Neural cell (in vitro differentiated cells): ENCODE measurements around the gene PLPP1. TPM values are rescaled to one million over a fixed set of nuclear protein-coding genes. Genes with fewer than 3 reads are reported as not detected.

Experiments used
- H2AFZ ChIP-seq: fragments of 200-600, 300-800 bp; sonication (generic), shearing (Covaris generic); 2 replicates; pipeline ENCODE4 v1.6.0; 2014; ENCODE audit warnings: low read depth, mild to moderate bottlenecking, antibody characterized with exemption, low read length, moderate library complexity
- H3F3A ChIP-seq: fragments of 200-600 bp; shearing (Covaris generic); 2 replicates; pipeline ENCODE4 v1.6.1; 2016; ENCODE audit warnings: mild to moderate bottlenecking, moderate library complexity, mixed read lengths, antibody characterized with exemption, low read length; ENCODE audit not compliant: insufficient read depth, poor library complexity, severe bottlenecking
- H3K27ac ChIP-seq: fragments of 200-600, 300-800 bp; sonication (generic), shearing (Covaris generic); 2 replicates; pipeline ENCODE4 v1.5.1; 2014; ENCODE audit warnings: mild to moderate bottlenecking, low read length, moderate library complexity
- H3K27me3 ChIP-seq: fragments of 300-800, 200-600 bp; sonication (generic), shearing (Covaris generic); 2 replicates; pipeline ENCODE4 v1.6.0; 2014; ENCODE audit warnings: mild to moderate bottlenecking, low read depth, low read length, moderate library complexity; ENCODE audit not compliant: insufficient read depth
- H3K36me3 ChIP-seq: fragments of 300-800, 200-600 bp; sonication (generic), shearing (Covaris generic); 2 replicates; pipeline ENCODE4 v1.5.1; 2014; ENCODE audit warnings: mild to moderate bottlenecking, antibody characterized with exemption, low read length, moderate library complexity; ENCODE audit not compliant: insufficient read depth
- H3K4me2 ChIP-seq: fragments of 300-800, 200-600 bp; sonication (generic), shearing (Covaris generic); 2 replicates; pipeline ENCODE4 v1.6.0; 2014; ENCODE audit warnings: mild to moderate bottlenecking, low read length
- H3K4me3 ChIP-seq: fragments of 300-800, 200-600 bp; sonication (generic), shearing (Covaris generic); 2 replicates; pipeline ENCODE4 v1.5.1; 2014; ENCODE audit warnings: mild to moderate bottlenecking, low read length, moderate library complexity
- H3K79me2 ChIP-seq: fragments of 200-600 bp; shearing (Covaris generic); replicated peaks from 2 replicates; pipeline ENCODE4 v1.6.0; 2014; ENCODE audit warnings: mild to moderate bottlenecking, low read length, moderate library complexity; ENCODE audit not compliant: insufficient read depth
- H3K9ac ChIP-seq: fragments of 300-800, 200-600 bp; sonication (generic), shearing (Covaris generic); 2 replicates; pipeline ENCODE4 v1.6.1; 2016; ENCODE audit warnings: mild to moderate bottlenecking, low read length, mixed read lengths
- H3K9me2 ChIP-seq: fragments of 200-600 bp; shearing (Covaris generic); 2 replicates; pipeline ENCODE4 v1.6.1; 2016; ENCODE audit warnings: mild to moderate bottlenecking, low read length, mixed read lengths; ENCODE audit not compliant: insufficient read depth
- H3K9me3 ChIP-seq: fragments of 200-600, 300-800 bp; sonication (generic), shearing (Covaris generic); 2 replicates; pipeline ENCODE4 v1.6.1; 2016; ENCODE audit warnings: mild to moderate bottlenecking, mixed run types, low read length, moderate library complexity, mixed read lengths
- H4K20me1 ChIP-seq: fragments of 200-600 bp; shearing (Covaris generic); 2 replicates; pipeline ENCODE4 v1.6.1; 2016; ENCODE audit warnings: mild to moderate bottlenecking, mixed run types; ENCODE audit not compliant: insufficient read depth
- EP300 ChIP-seq: fragments of 450-650 bp; conservative IDR thresholded peaks from 2 replicates; pipeline ENCODE4 v1.6.1; 2014; ENCODE audit warnings: antibody characterized with exemption, mild to moderate bottlenecking, moderate library complexity; ENCODE audit not compliant: poor library complexity, severe bottlenecking
- EZH2 ChIP-seq: fragments of 200-600, 300-800 bp; shearing (Covaris generic), sonication (generic); IDR thresholded peaks from 2 replicates; pipeline ENCODE4 v1.6.1; 2014; ENCODE audit warnings: antibody characterized with exemption, low read length, borderline replicate concordance, mild to moderate bottlenecking; ENCODE audit not compliant: insufficient read depth, poor library complexity, severe bottlenecking
- MXI1 ChIP-seq: fragments of 450-650 bp; conservative IDR thresholded peaks from 2 replicates; pipeline ENCODE4 v1.6.1; 2014; ENCODE audit warnings: antibody characterized with exemption, mild to moderate bottlenecking; ENCODE audit not compliant: poor library complexity, severe bottlenecking
- POLR2AphosphoS5 ChIP-seq: IDR thresholded peaks from 2 replicates; pipeline ENCODE4 v1.6.1; 2012
- RAD21 ChIP-seq: fragments of 450-650 bp; conservative IDR thresholded peaks from 2 replicates; pipeline ENCODE4 v1.6.1; 2014; ENCODE audit warnings: antibody characterized with exemption, mild to moderate bottlenecking, moderate library complexity
- SMC3 ChIP-seq: fragments of 450-650 bp; conservative IDR thresholded peaks from 2 replicates; pipeline ENCODE4 v1.6.1; 2014; ENCODE audit warnings: antibody characterized with exemption, mild to moderate bottlenecking, moderate library complexity; ENCODE audit not compliant: poor library complexity
- TAF1 ChIP-seq: IDR thresholded peaks from 2 replicates; pipeline ENCODE4 v1.6.1; 2012; ENCODE audit warnings: low read depth
- polyA plus RNA-seq: library from polyadenylated mRNA; depleted of rRNA; stranded (reverse); fragments of >200 nt; gene quantifications from 2 replicates; pipeline ENCODE4 v1.2.3, GENCODE V29; 2014
- TF ChIP-seq, protein P1 (sequence below): IDR thresholded peaks from 2 replicates; pipeline ENCODE4 v1.6.1; 2012; ENCODE audit warnings: borderline replicate concordance
- TF ChIP-seq, protein P2 (sequence below): fragments of 450-650 bp; IDR thresholded peaks from 2 replicates; pipeline ENCODE4 v1.5.1; 2014; ENCODE audit warnings: antibody characterized with exemption, mild to moderate bottlenecking, moderate library complexity; ENCODE audit not compliant: poor library complexity, severe bottlenecking

The PLPP1 gene
- polyA plus RNA-seq, 1 donor from 2014 or later = 33.9 TPM

- Histone ChIP-seq H2AFZ (no peak overlapping the region), H3K9me2 (no peaks in the 10 kb centered on the region), H3K79me2 (no peaks in the 10 kb centered on the region), H3K9ac (no peak overlapping the region), H3F3A (no peaks in the 10 kb centered on the region), H3K36me3 (peaks cover 3% of the 10 kb centered on the region), H3K27me3 (no peaks in the 10 kb centered on the region), H3K4me2 (no peak overlapping the region), H3K9me3 (no peaks in the 10 kb centered on the region), H3K4me3 (no peak overlapping the region), H4K20me1 (no peaks in the 10 kb centered on the region), H3K27ac (no peak overlapping the region)
- TF ChIP-seq, protein P1, sequence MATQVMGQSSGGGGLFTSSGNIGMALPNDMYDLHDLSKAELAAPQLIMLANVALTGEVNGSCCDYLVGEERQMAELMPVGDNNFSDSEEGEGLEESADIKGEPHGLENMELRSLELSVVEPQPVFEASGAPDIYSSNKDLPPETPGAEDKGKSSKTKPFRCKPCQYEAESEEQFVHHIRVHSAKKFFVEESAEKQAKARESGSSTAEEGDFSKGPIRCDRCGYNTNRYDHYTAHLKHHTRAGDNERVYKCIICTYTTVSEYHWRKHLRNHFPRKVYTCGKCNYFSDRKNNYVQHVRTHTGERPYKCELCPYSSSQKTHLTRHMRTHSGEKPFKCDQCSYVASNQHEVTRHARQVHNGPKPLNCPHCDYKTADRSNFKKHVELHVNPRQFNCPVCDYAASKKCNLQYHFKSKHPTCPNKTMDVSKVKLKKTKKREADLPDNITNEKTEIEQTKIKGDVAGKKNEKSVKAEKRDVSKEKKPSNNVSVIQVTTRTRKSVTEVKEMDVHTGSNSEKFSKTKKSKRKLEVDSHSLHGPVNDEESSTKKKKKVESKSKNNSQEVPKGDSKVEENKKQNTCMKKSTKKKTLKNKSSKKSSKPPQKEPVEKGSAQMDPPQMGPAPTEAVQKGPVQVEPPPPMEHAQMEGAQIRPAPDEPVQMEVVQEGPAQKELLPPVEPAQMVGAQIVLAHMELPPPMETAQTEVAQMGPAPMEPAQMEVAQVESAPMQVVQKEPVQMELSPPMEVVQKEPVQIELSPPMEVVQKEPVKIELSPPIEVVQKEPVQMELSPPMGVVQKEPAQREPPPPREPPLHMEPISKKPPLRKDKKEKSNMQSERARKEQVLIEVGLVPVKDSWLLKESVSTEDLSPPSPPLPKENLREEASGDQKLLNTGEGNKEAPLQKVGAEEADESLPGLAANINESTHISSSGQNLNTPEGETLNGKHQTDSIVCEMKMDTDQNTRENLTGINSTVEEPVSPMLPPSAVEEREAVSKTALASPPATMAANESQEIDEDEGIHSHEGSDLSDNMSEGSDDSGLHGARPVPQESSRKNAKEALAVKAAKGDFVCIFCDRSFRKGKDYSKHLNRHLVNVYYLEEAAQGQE = no peak
- TF ChIP-seq POLR2AphosphoS5 (no peak), MXI1 (no peak), EP300 (no peak), TAF1 (no peak), SMC3 (no peak), EZH2 (no peak), RAD21 (no peak)
- TF ChIP-seq, protein P2, sequence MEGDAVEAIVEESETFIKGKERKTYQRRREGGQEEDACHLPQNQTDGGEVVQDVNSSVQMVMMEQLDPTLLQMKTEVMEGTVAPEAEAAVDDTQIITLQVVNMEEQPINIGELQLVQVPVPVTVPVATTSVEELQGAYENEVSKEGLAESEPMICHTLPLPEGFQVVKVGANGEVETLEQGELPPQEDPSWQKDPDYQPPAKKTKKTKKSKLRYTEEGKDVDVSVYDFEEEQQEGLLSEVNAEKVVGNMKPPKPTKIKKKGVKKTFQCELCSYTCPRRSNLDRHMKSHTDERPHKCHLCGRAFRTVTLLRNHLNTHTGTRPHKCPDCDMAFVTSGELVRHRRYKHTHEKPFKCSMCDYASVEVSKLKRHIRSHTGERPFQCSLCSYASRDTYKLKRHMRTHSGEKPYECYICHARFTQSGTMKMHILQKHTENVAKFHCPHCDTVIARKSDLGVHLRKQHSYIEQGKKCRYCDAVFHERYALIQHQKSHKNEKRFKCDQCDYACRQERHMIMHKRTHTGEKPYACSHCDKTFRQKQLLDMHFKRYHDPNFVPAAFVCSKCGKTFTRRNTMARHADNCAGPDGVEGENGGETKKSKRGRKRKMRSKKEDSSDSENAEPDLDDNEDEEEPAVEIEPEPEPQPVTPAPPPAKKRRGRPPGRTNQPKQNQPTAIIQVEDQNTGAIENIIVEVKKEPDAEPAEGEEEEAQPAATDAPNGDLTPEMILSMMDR = no peak
These were observed 63.3 kb downstream of the PLPP1 start for GRCh38 chr5:55471468-55471867.

GRCh38 chr5:55470282-55470681 is 64.5 kb downstream of the PLPP1 start:
- no peaks in the 10 kb centered on the region for H3K9me3 ChIP-seq
- H3K27ac ChIP-seq = no peak overlapping the region
- no peak for TF ChIP-seq EP300
- TF ChIP-seq MXI1 = no peak
- TF ChIP-seq EZH2 = no peak
- TF ChIP-seq RAD21 = no peak
- no peak for TF ChIP-seq POLR2AphosphoS5
- TF ChIP-seq, protein P1 = no peak
- TF ChIP-seq TAF1 = no peak
- TF ChIP-seq SMC3 = no peak
- TF ChIP-seq, protein P2 = no peak
- no peak overlapping the region for H3K4me2 ChIP-seq
- H3F3A ChIP-seq = no peaks in the 10 kb centered on the region
- H3K4me3 ChIP-seq = no peak overlapping the region
- H3K36me3 ChIP-seq = peaks cover 3% of the 10 kb centered on the region
- H3K27me3 ChIP-seq = no peaks in the 10 kb centered on the region
- H2AFZ ChIP-seq = no peak overlapping the region
- no peaks in the 10 kb centered on the region for H4K20me1 ChIP-seq
- no peaks in the 10 kb centered on the region for H3K79me2 ChIP-seq
- H3K9me2 ChIP-seq = no peaks in the 10 kb centered on the region
- H3K9ac ChIP-seq = no peak overlapping the region
